Measurements from ENCODE around the gene STARD10. TPM values are rescaled to one million over a fixed set of nuclear protein-coding genes. Genes with fewer than 3 reads are reported as not detected.

STARD10 gene
- total and polyA plus RNA-seq, 9 of the 15 experiments (the other 6 are each of a cell fraction or from before 2014, with no cell fraction given), result 0.15 to 52.9 (median 32.3) TPM

DNA sequence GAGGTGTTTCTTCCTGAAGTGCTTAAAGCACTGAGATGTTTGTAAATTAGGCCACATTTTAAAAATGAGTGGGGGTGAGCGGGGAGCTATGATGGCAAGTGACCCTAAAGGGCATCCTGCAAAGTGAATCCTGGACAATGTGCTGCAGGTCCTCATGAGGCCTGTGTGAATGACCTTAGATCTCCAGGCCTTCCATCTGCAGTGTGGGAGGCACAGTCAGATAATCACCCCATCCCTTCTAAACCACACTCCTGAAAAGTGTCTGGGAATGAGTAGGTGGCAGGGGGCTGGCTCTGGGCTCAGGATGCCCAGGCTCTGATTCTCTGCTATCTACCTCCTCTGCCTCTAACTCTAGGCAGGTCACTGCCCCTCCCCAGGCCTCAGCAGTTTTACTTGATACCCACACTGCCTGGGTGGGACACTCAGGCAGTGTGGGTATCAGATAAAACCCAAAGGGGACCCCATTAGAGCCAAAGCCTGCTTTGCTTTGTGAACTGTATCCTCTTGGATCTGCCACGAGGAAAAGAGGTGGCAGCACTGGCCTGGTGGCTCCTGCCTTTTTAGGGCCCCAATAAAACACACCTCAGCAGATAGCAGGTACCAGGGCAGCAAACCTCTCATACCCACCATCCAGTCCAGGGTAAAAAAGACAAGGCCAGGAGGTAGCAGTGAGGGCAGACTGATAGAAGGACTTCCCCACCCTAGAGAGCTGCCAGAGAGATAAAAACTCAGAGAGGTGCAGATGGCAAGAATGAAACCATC, 10.5 kb downstream of the STARD10 start (continued):
- TF ChIP-seq WHSC1 (IDR thresholded peaks at IDR 0.05; ENCODE audit: low read length) (no peak), ZNF696 (CRISPR knock-in tag; conservative IDR thresholded peaks at IDR 0.05) (no peak), RBM34 (IDR thresholded peaks at IDR 0.05; ENCODE audit: borderline replicate concordance, insufficient read depth, low read length) (no peak), CBFA2T2 (conservative IDR thresholded peaks at IDR 0.05) (peak; percentile 64), POLR2A (conservative IDR thresholded peaks at IDR 0.05) (no peak), BHLHE40 (IDR thresholded peaks at IDR 0.05; ENCODE audit: low read length) (no peak), RBM14 (IDR thresholded peaks at IDR 0.05; ENCODE audit: borderline replicate concordance, insufficient read depth, low read depth, low read length) (no peak), SPI1 (IDR thresholded peaks at IDR 0.05; ENCODE audit: borderline replicate concordance, low read depth, low read length) (no peak), PML (IDR thresholded peaks at IDR 0.05; ENCODE audit: low read length) (no peak), TCF3 (CRISPR knock-in tag; IDR thresholded peaks at IDR 0.05) (peak; percentile 63), SMC3 (conservative IDR thresholded peaks at IDR 0.05; ENCODE audit: insufficient read depth, low read depth, low read length) (no peak), ATF7 (IDR thresholded peaks at IDR 0.05) (no peak), TRIM28 (IDR thresholded peaks at IDR 0.05) (no peak), ETV6 (IDR thresholded peaks at IDR 0.05; ENCODE audit: borderline replicate concordance in 1 of 2, low read depth in 2 of 2, low read length in 1 of 2) (no peak), ETV6 (CRISPR knock-in tag; IDR thresholded peaks at IDR 0.05; ENCODE audit: borderline replicate concordance) (no peak), MTA1 (IDR thresholded peaks at IDR 0.05; ENCODE audit: borderline replicate concordance) (no peak), ZNF431 (CRISPR knock-in tag; IDR thresholded peaks at IDR 0.05) (no peak), ZNF324 (CRISPR knock-in tag; IDR thresholded peaks at IDR 0.05) (no peak), KLF13 (tag; IDR thresholded peaks at IDR 0.05; ENCODE audit: borderline replicate concordance, low read depth) (no peak), RAD51 (IDR thresholded peaks at IDR 0.05; ENCODE audit: borderline replicate concordance, low read depth) (no peak), BMI1 (IDR thresholded peaks at IDR 0.05; ENCODE audit: low read length) (no peak)
- TF ChIP-seq, protein P1, sequence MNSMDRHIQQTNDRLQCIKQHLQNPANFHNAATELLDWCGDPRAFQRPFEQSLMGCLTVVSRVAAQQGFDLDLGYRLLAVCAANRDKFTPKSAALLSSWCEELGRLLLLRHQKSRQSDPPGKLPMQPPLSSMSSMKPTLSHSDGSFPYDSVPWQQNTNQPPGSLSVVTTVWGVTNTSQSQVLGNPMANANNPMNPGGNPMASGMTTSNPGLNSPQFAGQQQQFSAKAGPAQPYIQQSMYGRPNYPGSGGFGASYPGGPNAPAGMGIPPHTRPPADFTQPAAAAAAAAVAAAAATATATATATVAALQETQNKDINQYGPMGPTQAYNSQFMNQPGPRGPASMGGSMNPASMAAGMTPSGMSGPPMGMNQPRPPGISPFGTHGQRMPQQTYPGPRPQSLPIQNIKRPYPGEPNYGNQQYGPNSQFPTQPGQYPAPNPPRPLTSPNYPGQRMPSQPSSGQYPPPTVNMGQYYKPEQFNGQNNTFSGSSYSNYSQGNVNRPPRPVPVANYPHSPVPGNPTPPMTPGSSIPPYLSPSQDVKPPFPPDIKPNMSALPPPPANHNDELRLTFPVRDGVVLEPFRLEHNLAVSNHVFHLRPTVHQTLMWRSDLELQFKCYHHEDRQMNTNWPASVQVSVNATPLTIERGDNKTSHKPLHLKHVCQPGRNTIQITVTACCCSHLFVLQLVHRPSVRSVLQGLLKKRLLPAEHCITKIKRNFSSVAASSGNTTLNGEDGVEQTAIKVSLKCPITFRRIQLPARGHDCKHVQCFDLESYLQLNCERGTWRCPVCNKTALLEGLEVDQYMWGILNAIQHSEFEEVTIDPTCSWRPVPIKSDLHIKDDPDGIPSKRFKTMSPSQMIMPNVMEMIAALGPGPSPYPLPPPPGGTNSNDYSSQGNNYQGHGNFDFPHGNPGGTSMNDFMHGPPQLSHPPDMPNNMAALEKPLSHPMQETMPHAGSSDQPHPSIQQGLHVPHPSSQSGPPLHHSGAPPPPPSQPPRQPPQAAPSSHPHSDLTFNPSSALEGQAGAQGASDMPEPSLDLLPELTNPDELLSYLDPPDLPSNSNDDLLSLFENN (IDR thresholded peaks at IDR 0.05; ENCODE audit: low read depth in 2 of 2, low read length in 2 of 2), result no peak
- TF ChIP-seq, protein P2, sequence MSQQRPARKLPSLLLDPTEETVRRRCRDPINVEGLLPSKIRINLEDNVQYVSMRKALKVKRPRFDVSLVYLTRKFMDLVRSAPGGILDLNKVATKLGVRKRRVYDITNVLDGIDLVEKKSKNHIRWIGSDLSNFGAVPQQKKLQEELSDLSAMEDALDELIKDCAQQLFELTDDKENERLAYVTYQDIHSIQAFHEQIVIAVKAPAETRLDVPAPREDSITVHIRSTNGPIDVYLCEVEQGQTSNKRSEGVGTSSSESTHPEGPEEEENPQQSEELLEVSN (IDR thresholded peaks at IDR 0.05; ENCODE audit: borderline replicate concordance in 1 of 2, extremely low read depth in 1 of 2, insufficient read depth in 1 of 2, insufficient read length in 1 of 2, low read depth in 1 of 2, low read length in 1 of 2, poor library complexity in 1 of 2, severe bottlenecking in 1 of 2), result no peak
- TF ChIP-seq, protein P3, sequence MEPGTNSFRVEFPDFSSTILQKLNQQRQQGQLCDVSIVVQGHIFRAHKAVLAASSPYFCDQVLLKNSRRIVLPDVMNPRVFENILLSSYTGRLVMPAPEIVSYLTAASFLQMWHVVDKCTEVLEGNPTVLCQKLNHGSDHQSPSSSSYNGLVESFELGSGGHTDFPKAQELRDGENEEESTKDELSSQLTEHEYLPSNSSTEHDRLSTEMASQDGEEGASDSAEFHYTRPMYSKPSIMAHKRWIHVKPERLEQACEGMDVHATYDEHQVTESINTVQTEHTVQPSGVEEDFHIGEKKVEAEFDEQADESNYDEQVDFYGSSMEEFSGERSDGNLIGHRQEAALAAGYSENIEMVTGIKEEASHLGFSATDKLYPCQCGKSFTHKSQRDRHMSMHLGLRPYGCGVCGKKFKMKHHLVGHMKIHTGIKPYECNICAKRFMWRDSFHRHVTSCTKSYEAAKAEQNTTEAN (CRISPR knock-in tag; IDR thresholded peaks at IDR 0.05), result no peak

Measured in K562 (cell line).